Stimulated activated CD8-positive, alpha-beta memory T cell treated with anti-CD3 and anti-CD28 coated beads, Interleukin-12 subunit alpha, Interleukin-12 subunit beta, amount 100 ng/mL, for 1 hour (primary cell): ENCODE measurements around the gene PRDM16.

Experiments
- DNase-seq: peaks from one replicate; pipeline ENCODE4 v3.0.0-alpha.2; 2020; ENCODE audit warnings: low read depth

Gene PRDM16

DNA sequence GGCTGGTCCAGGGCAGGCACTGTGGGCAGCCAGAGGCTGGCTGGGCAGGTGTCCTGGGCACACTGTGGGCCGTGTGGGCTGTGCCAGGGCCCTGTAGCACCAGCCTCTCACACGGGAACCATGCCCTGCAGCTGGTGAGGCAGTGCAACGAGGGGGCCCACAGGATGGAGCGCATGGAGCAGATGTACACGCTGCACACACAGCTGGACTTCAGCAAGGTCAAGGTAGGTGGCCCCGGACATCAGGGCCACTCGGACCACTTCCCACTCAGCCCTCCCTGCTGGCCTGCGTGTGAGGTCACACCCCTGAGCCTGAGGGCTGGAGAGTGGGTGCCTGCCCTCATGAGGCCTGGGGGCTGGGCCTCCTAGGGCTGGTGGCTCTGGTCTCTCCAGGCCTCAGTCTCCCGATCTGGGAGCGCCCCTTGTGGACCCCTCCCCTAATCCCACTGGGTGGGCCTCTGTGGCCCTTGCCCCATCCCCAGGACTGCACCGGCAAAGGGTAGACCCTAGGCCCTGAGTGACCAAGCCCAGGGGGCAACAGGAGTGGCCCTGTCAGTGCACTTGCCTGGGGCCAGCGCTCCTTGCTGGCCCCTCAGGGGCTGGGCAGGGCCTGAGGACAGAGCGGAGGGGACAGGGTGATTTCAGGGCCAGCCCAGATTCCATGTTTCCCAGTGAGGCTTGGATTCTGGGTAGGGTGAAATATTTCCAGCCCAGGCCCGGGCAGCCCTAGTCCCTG is 407.0 kb downstream of the PRDM16 start:
- no peak for DNase-seq

DNA sequence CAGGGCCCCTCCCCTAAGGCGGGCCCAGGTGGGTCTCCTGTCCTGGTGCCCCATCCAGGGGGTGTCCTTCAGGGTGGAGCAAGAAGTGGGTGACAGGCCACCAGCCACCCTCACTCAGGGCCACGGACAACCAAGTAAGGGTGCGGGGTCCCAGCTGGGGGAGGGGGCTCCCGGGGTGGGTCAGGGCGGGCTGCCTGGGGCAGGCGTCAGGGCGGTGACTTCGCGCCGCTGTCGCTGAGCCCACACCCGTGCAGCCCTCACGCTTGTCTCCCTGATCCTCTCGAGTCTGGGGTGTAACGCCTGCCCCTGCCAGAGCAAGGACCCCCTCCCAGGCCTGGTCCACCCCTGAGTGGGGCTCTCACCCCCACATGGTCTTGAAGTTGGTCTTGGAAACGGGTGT is 407.7 kb downstream of the PRDM16 start:
- no peak for DNase-seq

DNA sequence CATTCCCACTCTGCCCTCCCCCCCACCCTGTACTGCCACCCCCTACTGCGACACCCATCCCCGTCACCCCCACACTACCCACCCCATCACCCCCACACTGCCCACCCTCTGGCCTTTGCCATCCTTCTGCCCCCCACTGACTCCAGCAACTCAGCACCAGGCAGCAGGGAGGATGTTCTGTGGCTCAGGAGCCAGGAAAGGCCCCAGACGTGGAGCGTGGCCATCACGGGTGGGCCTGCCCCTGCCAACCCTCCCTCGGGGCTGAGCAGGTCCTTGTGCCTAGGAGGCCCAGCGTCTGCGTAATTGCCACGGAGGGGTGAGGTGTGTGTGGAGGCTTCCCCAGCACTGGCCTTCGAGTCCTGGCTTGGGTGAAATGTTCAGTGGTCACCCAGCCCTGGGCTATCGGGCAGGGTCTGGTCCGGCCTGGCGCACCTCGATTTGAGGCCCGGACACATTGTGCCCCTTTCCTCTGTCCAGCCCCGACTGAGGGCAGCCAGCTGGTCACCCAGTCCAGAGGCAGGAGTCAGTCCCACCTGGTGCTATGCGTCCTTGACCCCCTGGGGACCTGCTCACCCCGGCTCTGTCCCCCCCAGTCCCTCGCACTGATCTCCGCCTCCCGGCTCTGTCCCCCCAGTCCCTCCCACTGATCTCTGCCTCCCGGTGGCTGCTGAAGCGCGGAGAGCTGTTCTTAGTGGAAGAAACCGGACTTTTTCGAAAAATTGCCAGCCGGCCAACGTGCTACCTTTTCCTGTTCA is 408.4 kb downstream of the PRDM16 start:
- DNase-seq: no peak

DNA sequence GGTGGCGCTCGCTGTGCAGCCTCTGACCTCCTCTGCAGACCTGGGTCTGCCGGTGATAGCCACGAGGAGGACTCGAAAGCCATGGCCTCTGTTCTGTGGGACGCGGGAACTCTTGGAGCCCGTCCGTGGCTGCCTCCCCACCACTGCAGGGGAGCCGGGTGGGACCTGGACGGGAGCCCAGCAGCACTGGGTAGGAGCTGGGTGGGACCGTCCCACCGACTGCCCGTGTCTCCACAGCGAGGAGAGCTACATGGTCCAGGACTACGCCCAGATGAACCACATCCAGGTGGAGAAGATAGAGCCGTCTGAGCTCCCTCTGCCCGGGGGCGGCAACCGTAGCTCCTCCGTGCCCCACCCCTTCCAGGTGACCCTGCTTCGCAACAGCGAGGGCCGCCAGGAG is 409.2 kb downstream of the PRDM16 start:
- no peak for DNase-seq

DNA sequence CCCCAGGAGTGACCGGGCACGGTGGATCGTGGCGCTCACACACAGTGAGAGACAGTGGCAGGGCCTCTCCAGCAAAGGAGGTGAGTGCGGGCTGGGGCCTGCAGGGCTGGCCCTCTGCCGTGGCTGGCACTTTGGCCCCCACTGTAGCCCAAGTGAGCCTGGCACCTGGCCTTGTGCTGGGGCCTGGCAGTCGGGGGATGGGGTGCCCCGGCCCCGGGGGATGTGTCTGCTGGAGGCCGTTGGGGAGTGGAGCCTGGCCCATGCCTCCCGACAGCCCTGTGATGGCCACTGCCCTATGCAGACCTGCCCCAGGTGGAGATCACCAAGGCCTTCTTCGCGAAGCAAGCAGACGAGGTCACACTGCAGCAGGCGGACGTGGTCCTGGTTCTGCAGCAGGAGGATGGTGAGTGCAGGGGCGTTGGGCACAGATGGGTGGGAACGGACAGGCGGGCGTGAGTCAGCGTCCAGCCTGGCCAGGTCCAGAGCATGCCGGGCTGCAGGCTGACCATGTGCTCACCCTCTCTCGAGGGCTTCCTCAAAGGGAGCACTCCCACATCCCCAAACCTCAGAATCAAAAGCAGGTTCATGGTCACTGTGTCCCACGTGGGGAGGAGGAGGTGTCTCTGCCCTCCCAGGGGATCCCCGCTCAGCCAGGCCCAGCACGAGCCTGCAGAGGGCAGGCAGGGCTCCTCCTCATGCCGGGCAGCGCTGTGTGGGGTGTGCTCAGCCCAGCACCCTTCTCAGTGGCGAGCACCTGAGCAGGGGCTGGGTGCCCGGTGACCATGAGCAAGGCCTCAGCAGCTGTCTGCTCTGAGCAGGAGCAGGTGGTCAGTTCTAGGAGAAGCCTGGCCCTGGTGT is 410.7 kb downstream of the PRDM16 start:
- DNase-seq: no peak

DNA sequence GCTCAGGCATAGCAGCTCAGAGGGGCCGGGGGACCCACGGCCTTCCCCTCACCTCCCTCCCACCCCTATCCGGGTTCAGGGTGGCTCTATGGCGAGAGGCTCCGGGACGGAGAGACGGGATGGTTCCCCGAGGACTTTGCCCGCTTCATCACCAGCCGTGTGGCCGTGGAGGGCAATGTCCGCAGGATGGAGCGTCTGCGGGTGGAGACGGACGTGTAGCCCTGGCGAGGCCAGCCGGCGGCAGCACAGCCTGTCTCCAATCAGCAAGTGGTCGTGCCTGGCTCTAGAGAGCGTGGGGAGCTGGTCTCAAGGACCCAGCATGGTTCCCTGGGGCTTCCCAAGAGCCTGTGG is 411.3 kb downstream of the PRDM16 start:
- DNase-seq: no peak

DNA sequence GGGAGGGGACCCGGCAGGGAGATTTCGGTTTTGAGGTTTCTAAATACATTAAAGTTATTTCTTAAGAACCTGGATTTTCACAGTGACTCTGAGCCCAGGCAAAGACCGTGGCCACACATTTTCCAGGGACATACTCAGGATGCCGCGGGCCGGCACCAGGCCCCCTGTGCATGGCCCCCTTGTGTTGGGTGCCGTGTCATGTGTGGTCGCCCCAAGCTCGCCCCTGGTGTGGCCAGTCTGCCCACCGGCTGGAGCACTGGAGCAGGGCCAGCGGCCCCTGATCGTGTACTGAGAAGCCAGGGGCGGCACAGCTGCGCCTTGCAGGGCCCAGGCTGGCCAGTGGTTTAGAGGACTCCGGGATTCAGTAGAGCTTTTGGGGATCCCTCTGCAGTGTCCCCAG is 412.0 kb downstream of the PRDM16 start:
- DNase-seq: no peak

DNA sequence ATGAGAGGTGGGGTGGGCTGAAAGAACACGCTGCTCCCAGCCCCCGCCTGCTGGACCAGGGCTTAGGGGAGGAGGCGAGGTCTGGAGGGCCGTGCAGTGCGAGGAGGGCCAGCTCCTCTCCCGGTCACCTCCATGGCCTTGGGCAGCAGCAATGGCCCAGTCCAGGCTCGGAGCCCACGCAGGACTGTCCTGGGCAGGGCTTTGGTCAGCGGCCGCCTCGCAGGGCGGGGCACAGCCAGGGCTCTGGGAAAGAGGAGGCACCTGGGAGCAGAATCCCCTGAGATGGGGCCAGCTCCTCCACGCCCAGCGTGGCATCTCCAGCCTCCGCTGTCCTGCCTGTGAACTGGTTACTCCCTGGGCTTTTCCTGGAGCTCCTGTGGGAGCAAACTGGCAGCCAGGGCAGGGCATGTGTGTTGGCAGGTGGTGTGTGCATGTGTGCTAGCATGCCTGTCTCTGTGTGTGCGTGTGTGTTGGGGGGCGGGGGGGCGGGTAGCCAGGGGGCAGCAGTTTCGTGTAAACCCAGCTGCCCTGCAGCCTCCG is 412.9 kb downstream of the PRDM16 start:
- no peak for DNase-seq

DNA sequence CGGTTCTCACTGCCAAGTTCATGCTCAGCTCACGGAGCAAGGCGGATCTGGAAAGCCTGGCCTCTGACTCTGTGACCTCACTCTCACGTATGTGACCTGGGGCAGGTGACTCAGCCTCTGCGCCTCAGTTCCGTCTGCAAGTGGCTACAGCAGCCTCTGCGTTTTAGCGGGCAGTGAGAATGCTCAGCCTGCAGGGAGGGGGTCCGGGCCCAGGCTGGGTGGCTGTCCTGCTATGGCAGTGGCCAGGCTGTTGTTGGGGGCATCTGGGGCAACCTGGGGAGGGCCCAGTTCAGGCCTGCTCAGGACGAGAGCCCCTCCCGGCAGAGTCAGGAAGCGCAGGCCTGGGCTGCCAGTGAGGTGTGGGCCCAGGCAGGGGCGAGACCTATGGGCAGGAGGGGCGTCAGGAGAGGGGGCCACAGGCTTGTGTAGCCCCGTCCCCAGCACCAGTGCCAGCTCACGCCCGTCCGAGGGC is 413.4 kb downstream of the PRDM16 start:
- no peak for DNase-seq

DNA sequence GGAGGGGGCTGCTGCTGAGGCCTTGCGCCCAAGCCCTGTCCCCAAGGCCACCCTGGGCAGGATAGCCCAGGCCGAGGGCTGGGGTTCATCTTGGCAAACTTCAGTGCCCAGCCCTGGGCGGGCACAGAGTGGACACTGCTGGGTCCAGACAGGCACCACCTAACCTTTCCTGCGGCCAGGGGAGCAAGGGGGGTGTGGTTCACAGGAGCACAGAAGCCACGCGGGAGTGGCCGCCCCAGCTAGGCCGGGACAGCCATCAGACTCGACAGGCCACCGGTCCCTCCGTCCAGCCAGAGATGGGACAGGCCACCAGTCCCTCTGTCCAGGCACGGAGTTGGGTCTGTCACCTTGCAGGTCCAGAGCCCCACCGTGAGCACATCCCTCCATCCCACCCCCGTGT is 414.4 kb downstream of the PRDM16 start:
- DNase-seq: no peak

DNA sequence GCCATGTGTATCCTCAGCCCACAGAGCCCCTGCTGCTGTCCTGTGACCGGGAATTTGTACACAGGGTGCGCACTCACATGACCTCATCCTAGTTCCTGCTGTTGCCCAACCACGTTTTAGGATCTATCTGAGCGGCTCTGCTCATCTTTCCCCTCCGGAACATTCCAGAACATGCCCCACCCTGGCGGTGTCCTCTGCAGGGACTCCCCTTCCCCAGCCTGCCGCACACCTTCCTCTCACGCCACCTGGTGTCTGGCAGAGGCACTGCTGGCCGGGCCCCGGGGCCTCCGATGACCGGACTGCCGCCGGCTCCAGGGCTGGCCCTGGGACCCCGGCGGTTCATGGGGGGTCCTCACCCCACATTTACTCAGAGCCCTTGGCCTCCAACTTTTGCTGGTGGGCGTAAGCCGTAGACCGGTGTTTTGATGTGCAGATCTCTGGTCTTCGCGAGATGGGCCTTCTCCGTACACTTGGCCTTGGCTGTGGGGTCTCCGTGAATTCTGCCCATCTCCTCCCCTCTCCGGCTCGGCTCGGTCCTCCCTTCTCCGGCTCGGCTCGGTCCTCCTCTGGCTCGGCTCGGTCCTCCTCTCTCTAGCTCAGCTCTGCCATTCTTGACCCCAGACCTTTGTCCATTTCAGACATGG is 414.9 kb downstream of the PRDM16 start:
- no peak for DNase-seq

DNA sequence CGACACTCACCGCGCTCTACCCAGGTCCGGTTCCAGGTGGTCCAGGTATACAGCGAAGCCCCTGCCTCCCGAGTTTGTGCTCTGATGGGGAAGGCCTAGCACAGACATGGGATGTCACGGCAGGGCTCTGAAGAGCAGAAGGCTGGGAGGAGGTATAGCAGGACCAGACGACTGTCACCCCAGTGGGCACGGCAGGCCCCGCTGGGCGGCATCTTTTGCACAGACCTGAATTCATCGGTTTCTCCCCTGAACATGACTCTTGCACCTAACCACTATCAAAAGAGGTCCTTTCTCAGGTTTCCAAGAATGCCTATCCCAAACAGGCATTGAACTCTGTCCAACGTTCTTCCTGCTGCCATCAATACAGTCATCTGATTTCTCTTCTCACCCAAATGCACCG is 416.0 kb downstream of the PRDM16 start:
- no peak for DNase-seq
